ENCODE data around the gene BPIFB3.

DNA sequence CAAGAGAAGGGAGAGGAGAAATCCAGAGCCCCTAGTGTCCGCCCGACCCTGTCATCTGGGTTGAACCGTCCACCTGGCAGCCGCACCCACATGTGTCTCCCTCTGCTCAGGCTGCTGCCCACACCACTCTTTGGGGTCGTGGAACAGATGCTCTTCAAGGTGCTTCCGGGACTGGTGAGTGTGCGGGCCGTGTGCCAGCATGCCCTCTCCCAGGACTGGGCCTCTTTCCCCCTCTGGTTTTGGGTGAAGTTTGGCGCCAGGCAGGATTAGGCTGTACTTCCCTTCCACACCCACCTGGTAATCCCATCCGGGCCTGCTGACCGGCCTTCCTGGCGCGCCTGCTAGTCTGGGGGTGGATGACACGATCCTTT lies 7.9 kb downstream of the BPIFB3 start:
- TF ChIP-seq, protein P1, sequence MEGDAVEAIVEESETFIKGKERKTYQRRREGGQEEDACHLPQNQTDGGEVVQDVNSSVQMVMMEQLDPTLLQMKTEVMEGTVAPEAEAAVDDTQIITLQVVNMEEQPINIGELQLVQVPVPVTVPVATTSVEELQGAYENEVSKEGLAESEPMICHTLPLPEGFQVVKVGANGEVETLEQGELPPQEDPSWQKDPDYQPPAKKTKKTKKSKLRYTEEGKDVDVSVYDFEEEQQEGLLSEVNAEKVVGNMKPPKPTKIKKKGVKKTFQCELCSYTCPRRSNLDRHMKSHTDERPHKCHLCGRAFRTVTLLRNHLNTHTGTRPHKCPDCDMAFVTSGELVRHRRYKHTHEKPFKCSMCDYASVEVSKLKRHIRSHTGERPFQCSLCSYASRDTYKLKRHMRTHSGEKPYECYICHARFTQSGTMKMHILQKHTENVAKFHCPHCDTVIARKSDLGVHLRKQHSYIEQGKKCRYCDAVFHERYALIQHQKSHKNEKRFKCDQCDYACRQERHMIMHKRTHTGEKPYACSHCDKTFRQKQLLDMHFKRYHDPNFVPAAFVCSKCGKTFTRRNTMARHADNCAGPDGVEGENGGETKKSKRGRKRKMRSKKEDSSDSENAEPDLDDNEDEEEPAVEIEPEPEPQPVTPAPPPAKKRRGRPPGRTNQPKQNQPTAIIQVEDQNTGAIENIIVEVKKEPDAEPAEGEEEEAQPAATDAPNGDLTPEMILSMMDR (IDR thresholded peaks at IDR 0.05) = no peak
- TF ChIP-seq EP300 (IDR thresholded peaks at IDR 0.05) = no peak
- no peak for TF ChIP-seq POLR2A (IDR thresholded peaks at IDR 0.05)
